Vein endothelial cell (primary cell): Measurements from ENCODE around the gene MCAT. TPM values are rescaled to one million over a fixed set of nuclear protein-coding genes. Genes with fewer than 3 reads are reported as not detected.

Source experiments
- total RNA-seq: library from RNA; depleted of rRNA; stranded (reverse); fragments of >200 nt; gene quantifications from 2 replicates; pipeline ENCODE4 v1.2.3, GENCODE V29; 2012

Gene MCAT, protein sequence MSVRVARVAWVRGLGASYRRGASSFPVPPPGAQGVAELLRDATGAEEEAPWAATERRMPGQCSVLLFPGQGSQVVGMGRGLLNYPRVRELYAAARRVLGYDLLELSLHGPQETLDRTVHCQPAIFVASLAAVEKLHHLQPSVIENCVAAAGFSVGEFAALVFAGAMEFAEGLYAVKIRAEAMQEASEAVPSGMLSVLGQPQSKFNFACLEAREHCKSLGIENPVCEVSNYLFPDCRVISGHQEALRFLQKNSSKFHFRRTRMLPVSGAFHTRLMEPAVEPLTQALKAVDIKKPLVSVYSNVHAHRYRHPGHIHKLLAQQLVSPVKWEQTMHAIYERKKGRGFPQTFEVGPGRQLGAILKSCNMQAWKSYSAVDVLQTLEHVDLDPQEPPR
- total RNA-seq = 18.0 and 18.6 TPM in 2 replicates

DNA sequence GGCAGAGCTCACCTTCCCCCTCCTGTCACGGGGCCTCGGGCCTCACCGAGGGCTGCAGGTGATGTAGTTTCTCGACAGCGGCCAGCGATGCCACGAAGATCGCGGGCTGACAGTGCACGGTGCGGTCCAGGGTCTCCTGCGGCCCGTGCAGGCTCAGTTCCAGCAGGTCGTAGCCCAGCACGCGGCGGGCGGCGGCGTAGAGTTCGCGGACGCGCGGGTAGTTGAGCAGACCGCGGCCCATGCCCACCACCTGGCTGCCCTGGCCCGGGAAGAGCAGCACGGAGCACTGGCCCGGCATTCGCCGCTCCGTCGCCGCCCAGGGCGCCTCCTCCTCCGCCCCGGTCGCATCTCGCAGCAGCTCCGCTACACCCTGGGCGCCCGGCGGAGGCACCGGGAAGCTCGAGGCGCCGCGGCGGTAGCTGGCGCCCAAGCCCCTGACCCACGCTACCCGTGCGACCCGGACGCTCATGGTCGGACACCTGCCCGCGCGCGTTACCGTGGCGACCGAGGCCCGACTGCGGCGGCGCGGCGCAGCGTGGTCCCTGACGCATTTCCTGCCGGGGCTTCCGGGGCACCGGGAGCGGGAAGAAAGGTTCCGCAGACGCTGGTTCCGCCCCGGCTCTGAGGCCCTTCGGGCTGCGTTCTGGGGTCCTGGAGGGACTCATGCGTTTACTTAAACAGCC is at the start of gene MCAT:
TSS of gene MCAT (minus strand) at position 519 of the 683 bp plus-strand sequence. CDS start at position 469, 50 bp downstream.

GRCh38 chr22:43186272-43187170 is 43.3 kb upstream of the MCAT start, which contains the start of gene TTLL12:
Gene TTLL12 (minus strand): TSS chr22:43187134. CDS start chr22:43187069, 65 bp downstream.

DNA sequence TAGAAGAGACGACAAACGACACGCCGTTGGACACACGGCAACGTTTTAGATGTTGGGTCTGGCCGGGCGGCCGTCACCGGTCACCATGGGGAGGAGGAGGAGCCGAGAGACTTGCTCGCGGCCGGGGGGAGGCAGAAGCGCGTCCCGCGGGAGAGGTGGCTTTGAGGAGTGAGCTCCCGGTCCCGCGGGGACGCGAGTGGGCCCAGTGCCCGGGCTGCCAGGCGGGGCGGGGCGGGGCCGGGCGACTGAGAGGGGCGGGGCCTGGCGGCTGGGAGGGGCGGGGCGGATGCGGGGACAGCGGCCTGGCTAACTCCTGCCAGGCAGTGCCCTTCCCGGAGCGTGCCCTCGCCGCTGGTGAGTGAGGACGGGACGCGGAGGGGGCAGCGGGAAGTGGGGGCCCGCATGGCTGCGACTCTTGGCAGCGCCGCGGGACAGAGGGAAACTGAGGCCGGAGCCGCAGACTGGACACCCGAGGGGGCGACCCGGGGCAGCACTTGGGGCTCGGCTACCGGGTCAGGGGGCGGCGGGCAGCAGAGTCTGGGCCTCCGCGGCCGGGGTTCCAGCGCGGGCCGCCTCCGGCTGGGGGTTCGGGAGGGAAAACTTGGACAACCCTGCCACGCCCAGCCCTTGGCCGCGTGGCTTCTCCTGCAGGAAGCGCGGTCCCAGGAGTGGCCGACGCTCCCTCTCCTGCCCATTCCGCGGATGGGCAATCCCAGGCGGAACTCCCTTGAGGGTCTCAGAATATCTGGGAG is 8.2 kb upstream of the MCAT start, which contains the start of gene TSPO:
TSS of gene TSPO (plus strand) at position 309 of the 752 bp plus-strand sequence. CDS start 7,680 bp downstream, outside the sequence.

DNA sequence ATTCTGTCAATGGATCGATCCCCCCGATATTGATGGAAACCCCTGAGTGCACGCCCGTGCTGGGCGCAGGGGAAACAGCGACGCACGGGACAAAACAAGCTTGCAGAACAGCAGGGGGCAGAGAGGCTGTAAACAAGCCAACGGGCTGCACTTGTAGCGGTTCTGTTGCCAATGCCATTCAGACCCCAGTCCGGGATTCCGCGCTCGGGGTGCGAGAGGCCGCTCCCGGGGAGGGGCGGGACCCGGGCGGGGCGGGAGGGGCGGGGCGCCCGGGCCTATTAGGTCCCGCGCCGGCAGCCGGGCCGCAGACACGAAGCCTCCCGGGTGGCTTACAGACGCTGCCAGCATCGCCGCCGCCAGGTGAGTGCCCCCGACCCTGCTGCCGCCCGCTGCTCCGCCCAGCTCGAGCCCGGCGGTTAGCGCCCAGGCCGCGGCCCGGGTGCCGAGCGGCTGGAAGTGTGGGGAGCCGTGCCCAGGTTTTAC is 32.7 kb downstream of the MCAT start, which contains the start of gene BIK:
TSS of gene BIK (plus strand) at position 307 of the 483 bp plus-strand sequence. CDS start 13,273 bp downstream, outside the sequence.

GRCh38 chr22:43088984-43089717 is 54.0 kb downstream of the MCAT start, which contains the start of gene TTLL1:
Gene TTLL1 (minus strand): TSS chr22:43089391. CDS start chr22:43075586, 13,805 bp downstream.

Other genes starting within 250 kb of the MCAT start
- gene PACSIN2, start 128.2 kb downstream of the MCAT start, total RNA-seq = 58.1 and 69.5 TPM in 2 replicates
- 9.8 and 12.7 TPM in 2 replicates for gene TTLL1, start 54.0 kb downstream of the MCAT start, total RNA-seq
- 0.76 and 1.6 TPM in 2 replicates for gene BIK, start 32.6 kb downstream of the MCAT start, total RNA-seq
- 371 and 430 TPM in 2 replicates for gene TSPO, start 8.2 kb upstream of the MCAT start, total RNA-seq
- gene TTLL12, start 43.7 kb upstream of the MCAT start, total RNA-seq = 42.7 and 49.0 TPM in 2 replicates
- gene SCUBE1, start 200.0 kb upstream of the MCAT start, total RNA-seq = 0.96 and 0.98 TPM in 2 replicates